CD4-positive, alpha-beta T cell treated with Interferon gamma for 1 hour (primary cell): ENCODE measurements around the gene MAP2K4.

Source experiments
- DNase-seq: peaks from one replicate; pipeline ENCODE4 v3.0.0-alpha.2; 2020

MAP2K4 gene

GRCh38 chr17:12187658-12188057 is 167.0 kb downstream of the MAP2K4 start:
- no peak for DNase-seq

GRCh38 chr17:12193144-12193735 is 172.6 kb downstream of the MAP2K4 start:
- no peak for DNase-seq
